ENCODE measurements around the gene HOXB8.
A peak's percentile ranks its signal among the peaks of the same experiment; 100 is the strongest.

The HOXB8 gene

DNA sequence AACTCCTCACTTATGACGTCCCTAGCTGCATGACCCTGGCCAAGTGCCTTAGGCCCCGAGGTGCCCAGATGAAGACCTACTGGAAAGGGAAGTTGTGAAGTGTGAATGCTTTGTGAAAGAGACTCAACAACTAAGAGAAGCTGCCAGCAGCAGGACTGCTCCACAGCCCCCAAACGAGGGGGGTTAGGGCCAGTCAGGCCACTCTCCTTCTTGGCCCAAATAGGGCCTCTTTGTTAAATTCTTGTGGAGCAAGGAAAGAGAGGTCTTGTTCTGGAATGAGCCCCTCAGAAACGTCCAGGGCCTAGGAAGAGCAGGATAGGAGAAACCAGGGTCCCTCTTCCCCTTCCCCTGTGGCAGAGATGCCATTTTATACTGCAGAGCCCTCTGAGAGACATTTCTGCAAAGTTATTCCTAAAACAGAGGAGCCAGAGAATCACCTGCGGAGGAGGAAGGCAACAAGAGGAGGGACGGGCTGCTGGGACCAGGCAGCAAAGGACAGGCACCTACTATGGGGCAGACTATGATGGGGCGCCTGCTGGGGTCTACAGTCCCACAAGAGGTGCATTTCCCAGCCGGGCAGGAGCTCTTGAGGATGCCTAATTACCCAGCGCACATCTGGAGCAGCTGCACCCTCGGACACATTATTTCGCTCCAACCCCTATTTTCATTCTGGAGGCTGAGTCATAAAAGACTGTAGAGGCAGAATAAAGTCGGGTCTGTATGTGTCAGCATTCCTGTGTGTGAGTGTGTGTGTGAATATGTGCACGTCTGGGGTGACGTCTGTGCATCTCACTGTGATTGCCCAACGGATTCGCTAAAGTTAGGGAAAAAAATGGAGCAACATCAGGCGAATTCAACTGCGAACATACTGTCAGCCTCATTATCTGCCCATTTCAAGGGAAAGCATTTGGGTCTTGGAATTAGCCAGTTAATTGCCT is 22.5 kb upstream of the HOXB8 start:
- peak; percentile 88 for DNase-seq (ENCODE audit: low read depth)

DNA sequence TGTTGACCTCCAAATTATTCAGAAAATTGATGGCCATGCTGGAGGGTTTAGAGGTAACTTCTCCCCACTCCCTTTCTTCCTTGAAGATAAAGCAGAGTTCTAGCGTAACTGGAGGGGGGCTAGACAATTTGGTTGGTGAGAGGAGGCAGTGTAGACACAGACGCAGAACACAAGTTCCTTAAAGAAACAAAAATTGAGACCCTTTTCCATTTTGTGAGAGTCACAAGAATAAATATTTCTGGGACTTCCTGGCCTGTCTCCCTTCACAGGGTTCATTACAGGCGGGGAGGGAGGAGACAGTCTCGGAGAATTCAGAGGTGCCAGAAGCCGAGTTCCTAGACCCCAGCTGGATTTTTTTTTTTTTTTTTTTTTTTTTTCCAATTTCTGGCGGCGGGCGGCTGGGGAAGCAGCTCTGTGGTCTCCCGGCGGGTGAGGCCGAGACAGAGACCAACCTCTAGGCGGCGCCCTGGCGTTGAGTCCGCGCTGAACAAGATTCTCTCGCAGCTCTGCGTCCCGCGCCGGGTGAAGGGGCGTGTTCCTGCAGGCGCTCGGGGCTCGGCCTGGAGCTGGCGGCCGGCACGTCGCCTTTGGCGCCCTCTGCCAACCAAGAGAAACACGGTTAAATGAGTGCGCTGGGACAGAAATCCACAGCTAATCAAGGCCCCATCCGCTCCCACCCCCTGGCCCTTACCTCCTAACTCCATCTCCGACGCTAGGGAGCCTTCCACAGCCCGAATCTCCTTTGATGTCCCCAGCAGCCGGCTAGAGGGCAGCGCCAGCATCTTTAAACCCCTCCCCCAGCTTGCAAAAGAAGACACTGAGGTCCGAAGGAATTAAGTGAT is 21.3 kb upstream of the HOXB8 start:
- peak; percentile 88 for DNase-seq (ENCODE audit: low read depth)

DNA sequence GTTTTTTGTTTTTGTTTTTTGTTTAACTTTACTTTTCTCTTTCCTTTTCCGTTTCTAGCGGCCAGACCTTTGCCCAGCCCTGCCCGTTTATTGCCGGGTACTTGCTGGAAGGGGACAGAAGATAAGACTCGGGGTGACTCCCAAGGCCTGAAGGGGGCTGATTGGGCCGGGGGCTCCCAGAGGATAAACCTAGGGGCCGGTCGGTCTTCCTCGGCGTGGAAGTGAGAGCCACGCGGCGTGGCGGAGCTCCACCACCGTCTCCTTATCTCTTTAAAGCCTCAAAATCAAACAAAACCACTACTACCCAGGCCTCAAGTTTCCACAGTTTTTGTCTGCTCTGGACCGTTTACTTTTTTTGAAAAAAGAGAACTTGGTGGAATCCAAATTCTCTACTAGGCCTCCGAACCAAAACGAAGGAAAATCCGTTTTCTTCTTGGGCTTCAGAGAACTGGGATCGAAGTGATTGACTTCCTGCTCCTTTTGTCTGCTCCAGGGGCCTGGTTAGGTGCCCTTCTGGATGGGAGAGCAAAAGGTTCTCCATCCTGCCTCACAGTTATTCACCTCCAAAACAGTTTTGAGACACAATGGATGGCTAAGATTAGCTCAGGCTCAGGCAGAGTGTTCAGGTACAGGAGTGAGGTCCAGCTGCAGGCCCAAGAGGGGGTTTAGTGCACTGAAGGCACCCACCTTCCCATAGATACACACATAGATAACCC is 19.6 kb upstream of the HOXB8 start:
- DNase-seq (ENCODE audit: low read depth) = no peak

DNA sequence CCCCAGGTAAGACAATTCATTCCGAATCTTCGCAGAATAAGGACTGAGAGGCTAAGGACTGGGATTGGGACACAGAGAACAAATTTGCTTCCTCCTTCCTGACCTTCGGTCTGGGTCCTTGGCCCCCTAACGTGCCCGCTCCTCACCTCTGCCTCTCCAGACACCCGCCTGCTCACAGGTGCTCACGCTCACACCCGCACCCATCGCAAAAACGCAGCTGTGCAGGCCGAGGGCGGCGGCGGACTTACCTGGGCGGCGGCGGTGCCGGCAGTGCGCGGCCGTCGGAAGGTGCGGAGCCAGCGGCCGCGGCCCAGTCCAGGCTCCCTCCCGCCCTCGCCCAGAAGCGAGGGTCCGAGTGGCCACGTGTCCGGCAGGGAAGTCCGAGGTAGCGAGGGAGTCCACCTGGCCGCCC is 18.2 kb upstream of the HOXB8 start:
- DNase-seq (ENCODE audit: low read depth) = no peak

DNA sequence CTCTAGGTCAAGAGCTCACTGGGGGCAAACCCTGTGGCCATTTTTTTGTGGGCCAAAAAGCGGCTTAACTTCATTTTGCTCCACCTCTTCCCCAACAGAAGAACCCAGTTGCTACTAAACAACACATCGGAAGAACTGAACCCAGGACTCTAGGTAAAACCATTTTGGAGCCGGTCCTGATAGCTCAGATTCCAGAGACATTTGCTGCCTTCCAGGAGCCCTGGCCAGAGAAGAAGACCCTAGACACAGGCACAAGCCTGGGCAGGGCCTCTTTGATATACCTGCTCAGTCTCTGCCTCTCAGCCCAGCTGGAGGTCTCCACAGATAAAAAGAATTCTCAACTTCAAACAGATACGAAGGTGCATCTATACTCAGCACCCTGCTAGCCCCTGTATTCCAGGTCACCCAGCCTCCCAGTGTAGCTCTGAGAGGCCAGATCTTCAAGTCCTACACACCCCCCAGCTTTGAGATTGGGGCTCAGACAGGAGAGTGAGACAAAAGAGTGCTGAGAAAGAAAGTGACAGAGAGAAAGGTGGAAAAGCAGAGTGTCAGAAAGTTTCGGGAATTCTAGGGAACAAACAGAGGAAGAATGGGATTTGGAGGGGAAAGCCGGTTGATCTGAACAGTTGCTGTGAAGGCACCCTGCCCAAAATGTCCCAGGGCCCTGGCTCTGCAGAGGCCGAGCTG is 17.6 kb upstream of the HOXB8 start:
- DNase-seq (ENCODE audit: low read depth) = no peak

DNA sequence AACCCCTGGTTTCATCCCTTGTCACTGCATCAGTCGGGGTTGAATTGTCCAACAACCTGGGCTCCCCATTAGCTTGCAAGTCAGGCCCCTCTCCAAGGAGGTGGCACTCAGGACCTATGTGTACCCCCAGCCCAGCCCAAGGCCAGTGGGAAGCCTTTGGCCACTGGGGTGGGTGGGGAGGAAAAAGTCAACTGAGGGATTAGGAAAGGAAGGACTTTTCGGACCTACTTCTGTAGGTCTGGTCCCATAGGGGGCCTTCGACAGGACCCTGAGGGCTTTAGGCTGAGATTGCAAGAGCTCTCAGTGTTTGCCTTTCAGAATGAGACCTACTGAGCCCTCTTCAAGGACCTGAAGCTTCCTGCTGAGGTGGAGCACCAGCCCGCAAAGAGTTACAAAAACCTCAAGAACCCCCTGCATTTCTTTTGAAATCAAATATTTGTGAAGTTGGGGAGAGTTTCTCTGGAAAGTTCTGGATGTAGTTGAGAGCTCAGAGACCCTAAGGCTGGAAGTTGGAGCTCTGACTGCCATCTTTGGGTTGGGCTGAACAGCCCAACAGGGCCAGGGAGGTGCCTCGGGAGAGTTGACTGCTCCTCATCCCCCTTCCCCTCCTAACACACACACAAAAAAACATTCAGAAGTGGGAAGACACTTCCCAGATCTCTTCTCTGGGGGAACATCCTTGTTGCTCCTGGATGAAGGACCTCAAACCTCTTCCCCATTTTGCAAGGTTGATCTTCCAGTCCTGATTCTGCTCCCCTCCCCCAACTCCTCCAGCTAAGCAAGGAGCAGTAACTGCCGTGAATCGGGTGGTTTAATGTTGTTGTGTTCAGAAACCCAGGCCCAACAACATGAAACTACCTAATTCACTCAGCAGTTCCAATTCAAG is 16.8 kb upstream of the HOXB8 start:
- no peak for DNase-seq (ENCODE audit: low read depth)

DNA sequence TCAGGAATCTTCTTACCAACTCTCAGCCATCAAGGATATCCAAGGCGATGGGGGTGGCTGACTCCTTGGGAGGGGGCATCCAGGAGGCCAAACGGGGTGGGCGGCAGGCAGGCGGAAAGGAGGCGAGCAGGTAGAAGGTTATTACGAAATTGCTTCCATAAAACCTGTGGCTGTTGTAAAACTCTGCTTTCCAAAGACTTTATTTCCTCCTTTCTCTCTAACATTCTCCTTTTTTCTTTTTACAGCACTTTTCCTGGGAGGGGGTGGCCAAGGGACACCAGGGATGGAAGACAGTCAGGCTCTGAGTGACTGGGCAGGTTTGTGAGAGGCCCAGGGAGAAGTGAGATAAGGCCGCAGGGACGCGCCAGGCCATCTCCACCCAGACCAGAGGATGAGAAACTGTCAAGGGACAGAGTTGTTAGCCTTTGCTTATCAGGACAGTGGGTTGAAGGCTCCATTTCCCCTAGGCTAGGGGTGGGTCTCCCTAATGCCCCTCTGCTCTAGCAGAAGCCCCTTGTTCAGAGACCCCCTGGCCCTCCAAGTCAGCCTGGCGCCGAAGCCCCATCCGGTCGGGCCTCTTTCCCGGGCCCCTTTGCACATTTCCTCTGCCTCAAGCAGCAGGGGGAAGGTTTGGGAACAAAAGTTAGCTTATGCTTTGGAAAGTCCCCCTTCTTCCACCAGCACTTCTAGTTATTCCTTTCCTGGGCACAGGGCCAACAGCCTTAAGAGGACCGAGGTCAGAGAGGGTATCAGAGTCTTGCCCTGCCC is 16.0 kb upstream of the HOXB8 start:
- DNase-seq (ENCODE audit: low read depth) = no peak

DNA sequence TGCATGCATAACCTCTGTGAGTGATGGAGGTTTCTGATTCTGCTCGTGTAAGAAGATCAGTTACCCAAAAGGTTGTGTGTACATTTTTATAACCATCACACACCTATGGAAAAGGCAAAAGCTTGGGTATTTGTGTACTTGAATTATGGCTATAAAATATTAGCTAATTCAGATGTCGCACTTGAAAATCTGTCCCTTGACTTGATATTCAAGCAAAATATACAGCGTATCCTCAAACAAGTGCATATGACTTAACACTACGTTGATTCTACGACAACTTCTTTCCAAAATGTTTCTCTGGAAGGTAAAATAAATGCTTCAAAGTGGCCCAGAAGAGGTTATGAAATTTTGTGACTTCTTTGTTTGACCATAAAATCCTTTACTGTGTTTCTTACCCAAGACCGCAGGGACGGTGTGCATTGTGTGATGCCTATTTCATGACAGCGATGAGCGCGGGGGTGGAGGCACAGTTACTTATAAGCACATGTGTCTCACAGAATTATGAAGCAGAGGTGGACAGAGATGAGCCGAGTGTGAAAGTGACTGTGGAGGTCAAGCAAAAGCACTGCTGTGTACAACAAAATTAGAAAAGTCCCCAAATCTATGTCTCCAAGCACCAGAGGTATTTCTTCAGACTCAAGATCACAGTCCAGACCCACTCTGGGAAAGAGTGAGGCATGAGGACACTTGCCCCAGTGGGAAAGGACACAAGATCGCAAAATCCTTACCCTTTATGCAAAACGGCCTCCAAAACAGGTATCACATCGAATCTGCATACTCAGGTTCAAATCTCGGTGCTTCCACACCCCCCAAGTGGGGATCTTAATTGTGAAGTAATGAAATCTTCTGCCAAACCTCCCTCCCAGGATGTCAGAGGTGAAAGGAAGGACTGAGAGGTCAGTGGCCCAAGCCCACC is 15.2 kb upstream of the HOXB8 start:
- no peak for DNase-seq (ENCODE audit: low read depth)

DNA sequence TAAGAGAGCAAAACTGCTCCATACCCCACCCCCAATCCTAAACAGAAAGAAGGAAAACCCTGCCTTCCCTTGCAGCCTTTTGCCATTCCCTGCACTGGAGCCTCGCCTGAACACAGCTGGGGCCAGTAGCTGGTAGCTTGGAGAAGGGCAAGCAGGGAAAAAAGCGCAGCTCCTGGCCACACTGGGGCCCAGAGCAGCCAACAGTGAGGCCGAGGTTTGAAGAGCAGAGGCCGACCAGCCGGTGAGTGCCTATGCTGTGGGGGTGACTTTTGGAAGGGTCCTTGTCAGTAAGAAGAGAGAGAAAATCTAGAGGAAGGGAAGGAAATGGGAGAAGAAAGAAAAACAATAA is 14.3 kb upstream of the HOXB8 start:
- no peak for DNase-seq (ENCODE audit: low read depth)

DNA sequence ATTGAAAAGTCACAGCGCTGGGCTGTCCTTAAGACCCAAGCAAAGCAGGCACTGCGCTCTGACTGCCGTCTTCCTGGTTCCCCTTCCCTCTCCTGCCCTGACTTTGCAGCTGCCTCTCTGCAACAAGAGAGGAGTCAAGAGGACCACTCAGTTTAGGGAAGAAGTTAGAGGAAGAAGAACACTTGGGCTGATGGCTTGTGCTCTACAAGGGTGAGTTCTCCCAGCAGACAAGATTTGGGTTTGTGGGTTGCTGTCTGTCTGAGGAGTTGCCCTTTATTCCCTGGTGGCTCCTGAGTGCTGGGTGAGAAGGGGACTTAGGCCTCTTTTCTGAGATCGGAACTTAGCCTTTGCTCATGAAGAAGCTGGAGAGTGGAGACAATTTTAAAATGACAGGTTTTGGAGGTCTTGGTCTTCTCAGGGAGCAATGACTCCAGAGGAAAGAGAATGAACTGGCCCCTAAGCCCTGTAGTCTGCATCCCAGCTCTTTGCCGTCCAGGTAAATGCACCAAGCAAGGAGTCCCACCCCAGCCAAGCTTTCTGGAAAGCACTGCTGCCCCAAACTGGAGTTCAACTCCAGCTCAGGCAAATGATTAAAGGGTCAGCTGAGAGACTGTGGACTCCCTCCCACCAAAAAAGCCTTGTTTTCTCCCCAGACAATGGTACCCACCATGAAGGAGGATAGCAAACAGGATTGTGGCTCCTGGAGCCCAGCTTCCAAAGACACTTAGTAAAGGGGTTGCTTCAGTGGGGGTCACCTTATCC is 13.7 kb upstream of the HOXB8 start:
- DNase-seq (ENCODE audit: low read depth) = no peak

DNA sequence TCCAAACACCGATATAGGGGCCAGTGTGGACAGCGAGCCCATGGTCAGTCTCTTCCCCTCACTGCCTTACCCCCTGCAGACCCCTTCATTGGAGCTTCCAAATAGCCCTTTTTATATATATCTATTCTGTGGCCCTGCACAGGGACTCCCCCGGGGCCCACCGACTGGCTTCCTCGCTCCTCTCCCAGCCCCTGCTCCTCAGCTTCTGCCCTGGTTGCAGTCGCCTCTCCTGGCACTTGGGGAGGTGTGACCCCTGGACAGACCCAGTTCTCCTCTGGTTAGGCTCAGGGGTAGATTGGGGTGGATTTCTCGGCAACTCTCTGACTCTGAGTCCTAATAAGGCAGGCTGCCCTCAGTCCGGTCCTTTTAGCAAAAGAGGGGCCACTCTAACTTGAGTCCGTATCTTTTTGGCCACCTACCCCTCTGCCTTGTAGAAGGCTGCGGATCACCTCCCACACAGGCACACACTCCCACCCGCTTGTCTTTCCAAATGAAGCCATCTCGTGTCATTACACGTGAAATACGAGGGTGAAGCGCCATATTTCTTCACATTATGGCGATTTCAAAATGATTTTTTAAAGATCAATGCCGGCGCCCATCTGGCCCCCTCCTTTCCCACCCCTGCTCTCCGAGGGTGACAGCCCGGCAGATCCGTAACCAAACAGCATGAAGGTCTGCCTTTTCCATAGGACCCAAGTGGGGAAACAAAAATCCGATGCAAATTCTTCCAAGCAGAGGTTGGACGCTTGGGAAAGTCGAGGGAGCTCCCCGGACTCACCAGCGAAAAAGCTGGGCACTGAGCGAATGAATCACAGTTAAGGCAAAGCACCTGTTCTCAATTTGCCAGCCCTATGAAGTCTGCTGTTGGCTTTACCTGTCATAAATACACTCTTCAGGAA is 12.8 kb upstream of the HOXB8 start:
- no peak for DNase-seq (ENCODE audit: low read depth)

DNA sequence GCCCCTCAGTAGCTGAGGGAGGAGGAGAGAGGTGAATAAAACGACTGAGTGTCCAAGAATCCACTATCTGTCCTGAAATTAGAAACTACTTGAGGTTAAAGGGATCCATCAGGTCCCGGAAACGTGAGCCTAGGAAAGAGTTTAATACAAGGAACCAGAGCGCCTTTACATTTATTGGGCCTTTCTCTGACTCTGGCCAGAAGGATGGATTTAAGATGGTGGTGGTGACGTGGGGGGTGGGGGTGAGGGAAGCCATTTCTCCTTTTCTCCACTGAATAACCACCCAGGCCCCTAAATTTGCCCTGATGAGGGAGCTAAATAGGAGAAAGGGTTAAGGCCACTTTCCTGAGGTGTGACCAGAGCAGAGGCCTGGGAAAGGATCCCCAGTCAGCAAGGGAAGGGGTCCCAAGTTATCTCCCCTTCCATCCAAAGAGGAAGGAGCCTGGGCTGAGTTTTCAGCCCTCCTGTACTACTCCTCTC is 12.1 kb upstream of the HOXB8 start:
- no peak for DNase-seq (ENCODE audit: low read depth)

DNA sequence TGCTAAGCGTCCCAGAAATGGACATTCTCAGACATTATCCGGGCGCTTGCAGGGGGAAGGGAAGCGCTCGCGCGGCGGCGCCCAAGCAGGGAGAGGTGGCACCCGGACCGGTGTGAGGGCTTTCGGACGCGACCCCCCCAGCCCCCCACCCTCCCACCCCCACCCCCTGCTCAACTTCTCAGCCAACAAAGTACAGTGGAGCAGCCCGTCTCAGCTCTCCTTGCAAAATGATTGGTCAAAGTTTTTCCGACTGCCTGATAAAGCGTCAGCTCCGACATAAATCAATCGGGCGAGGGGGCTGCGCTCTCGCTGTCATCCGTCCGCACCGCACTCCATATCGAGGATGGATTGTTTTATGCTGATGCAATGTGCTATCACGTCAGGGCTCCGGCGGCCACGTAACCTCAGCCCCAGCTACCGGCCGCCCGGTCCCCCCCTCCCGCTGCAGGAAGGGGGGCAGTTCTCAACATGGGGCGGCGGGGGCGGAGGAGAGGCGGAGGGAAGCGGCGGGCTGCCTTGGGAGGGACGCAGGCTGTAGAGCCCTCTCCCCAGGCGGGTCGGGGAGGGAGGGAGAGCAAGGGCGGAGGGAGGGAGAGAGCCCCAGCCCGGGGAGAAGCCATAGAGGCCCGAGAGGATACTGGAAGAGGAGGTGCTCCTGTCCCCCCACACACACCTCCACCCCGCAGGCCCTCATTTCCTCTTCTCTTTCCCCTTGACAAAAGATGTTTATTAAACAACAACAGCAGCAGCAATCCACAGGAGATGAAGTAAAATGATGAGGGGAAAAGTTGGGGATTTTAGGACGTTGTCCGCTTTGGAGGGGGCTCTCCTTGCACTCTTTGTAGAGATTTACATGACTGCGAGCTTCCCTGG is 11.4 kb upstream of the HOXB8 start, which contains the start of gene HOXB9:
Gene HOXB9 (minus strand): TSS at position 114 of the 873 bp plus-strand sequence. CDS start 89 bp downstream, at position 25.
- peak; percentile 44 for DNase-seq (ENCODE audit: low read depth)

DNA sequence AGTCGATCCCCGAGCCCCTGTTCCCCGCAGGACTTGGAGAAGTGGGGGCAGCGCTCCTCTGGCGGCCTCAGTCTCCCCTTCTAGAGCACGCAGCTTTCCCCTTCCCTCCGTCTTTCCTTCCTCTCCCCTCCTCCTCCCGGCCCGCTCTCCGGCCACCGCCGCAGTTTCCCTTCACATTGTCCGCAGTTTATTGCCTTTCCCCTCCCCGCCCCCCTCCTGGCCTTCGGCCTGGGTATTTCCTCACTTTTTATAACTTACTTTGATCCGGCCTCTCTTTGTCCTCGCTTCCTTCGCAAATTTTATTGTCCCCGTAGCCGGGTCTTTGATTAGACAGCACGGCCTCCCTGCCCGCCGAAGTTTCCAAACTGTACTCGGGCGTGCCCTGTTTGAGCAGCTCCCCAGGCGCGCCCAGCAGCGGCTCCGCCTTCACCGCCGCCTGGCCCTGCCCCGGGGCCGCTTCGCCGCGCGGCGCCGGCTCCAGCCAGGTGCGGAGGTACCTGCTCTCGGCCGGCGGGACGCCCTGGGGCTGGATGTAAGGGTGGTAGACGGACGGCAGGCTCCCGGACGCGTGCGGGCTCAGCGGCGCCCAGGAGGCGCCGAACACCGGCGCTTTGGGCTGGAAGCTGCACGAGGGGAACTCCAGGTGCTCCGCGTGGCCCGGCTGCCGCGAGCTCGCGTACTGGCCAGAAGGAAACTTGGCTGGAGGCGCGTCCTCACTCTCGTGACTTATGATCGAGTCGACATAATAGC is 10.6 kb upstream of the HOXB8 start:
- DNase-seq (ENCODE audit: low read depth) = no peak
